D721Med (cell line): Measurements from ENCODE around the gene TIAM2.

Experiments used
- DNase-seq: peaks from one replicate; pipeline ENCODE4 v3.0.0; 2011; ENCODE audit warnings: low spot score; ENCODE audit not compliant: insufficient read length
- FAIRE-seq: peaks from 2 replicates; lab custom pipeline; 2011; peaks lifted over from hg19 to GRCh38; lab: Jason Lieb, UNC
- TF ChIP-seq, protein P1 (sequence below): IDR thresholded peaks from 2 replicates; pipeline ENCODE4 v1.5.1; 2012; ENCODE audit warnings: mild to moderate bottlenecking, control low read depth; ENCODE audit not compliant: insufficient read depth; ENCODE audit errors: missing control alignments

TIAM2 gene

DNA sequence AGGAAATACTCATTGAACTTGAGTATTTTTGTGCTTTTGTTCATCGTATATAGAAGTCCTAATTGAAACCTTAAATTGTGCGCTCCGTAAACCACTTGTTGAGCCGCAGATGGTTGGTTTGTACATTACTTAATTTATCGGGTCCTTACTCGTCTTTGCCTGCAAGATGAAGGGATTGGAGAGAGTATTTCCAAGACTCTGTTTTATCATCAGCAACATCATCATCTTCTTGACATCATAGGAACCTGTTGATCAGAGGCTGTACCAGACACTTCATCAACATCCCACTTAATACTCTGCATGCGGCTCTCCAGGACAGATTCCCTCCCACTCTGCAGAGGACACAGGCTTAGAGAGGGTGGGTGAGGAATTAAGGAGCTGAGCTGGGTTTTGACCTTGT, 28.6 kb downstream of the TIAM2 start:
- FAIRE-seq: no peak
- DNase-seq: no peak
- TF ChIP-seq, protein P1, sequence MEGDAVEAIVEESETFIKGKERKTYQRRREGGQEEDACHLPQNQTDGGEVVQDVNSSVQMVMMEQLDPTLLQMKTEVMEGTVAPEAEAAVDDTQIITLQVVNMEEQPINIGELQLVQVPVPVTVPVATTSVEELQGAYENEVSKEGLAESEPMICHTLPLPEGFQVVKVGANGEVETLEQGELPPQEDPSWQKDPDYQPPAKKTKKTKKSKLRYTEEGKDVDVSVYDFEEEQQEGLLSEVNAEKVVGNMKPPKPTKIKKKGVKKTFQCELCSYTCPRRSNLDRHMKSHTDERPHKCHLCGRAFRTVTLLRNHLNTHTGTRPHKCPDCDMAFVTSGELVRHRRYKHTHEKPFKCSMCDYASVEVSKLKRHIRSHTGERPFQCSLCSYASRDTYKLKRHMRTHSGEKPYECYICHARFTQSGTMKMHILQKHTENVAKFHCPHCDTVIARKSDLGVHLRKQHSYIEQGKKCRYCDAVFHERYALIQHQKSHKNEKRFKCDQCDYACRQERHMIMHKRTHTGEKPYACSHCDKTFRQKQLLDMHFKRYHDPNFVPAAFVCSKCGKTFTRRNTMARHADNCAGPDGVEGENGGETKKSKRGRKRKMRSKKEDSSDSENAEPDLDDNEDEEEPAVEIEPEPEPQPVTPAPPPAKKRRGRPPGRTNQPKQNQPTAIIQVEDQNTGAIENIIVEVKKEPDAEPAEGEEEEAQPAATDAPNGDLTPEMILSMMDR: no peak

DNA sequence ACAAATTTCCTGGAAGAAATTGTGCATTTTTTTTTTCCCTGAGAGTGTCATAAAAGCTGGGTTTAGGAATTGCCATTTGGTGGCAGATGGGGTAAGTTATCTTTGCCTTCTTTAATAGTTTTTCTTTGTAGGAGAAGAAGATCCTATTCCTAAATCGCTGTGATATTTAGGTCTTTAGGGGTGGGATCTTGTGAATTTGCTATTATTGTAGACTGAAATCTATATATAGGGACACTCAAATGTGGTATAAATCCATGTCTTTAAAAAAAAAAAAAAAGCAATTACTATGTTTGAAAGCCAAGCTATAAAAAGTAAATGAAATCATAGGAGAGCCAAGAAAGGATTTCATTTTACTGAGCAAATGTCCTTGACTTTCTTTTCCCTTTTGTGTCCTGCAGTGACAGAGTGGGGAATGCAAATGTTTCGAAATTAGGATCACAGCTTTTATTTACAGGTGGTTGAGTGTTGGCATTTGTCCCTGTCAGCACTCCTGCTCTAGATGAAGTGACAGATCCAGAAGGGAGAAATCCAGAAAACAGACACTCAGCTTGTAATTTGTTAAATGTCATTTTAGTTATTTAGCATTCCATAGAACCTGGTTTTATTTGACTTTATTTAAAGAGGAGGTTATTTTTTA, 29.4 kb downstream of the TIAM2 start:
- TF ChIP-seq, protein P1: no peak
- FAIRE-seq (peak; percentile 61), DNase-seq (no peak)

DNA sequence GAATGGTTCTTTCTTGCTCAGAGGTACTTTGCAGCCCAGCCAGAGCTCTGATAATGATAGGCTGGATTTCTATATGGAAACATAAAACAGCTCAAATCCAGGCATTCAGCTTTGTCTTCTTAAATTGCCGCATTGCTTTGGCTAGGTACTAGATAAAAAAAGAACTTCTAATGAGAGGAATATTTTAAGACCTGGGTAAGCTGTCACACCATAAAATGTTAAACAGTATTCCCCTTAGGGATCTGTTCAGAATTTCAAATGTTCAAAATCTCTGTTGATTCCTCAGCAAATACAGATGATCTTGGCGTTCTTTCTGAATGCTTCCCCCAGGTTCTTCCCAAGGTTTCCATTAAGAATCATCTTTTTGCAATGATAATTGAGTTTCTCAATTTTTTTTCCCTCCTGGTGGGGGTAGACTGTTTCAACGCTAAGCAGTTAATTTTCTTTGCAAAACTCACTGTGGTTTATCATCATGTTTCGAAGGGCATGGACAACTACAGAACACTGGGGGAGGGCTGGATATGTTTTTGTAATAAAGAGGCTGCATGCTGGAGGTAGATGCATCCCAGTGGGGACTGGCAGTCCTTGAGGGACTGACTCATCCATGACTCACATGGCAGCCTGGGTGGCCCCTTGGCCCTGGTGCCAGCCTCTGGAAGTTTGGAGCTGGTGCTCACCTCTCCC, 31.0 kb downstream of the TIAM2 start:
- DNase-seq (no peak), FAIRE-seq (no peak)
- TF ChIP-seq, protein P1: no peak

DNA sequence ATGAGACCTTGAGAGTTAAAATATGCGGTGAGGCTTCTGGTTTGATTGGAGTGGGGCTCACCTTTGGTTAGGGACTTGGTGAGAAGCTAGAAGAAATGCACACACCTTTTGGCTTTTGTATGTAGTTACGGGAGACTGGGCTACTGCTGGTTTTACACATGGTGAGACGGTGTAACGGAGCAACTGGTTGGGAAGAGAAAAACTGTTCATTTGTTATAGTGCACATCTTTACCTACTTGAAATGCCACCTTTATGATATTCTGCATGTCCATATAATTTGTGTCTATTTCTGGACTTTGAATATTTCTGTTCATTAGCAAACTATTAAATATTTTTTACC, 31.6 kb downstream of the TIAM2 start:
- TF ChIP-seq, protein P1: no peak
- FAIRE-seq: no peak
- DNase-seq: no peak

DNA sequence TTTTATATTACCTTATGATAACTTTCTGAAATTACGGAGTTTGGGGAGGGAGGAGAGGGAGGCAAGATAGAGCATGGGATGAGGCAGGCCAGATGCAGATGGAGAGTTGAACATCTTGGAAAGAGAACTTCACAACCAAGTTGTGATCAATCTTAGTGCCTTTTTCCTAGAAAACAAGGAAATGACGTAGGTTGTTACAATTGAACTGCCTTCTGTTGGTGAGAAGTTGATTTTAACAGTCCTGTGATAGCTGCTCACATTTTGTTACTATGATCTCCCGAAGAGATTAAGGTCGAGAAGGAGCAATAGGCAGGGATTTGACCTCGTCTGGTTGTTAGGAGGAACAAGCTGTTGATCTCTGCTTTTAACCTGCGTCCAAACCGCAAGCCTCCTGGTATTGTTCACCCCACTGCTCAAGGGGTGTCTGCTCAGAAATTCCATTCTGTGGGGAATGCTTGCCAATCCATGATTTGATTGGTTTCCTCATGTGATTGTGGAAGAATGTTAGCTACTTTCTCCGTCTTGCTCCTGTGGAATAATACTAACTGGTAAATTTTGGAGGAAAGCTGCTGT, 35.1 kb downstream of the TIAM2 start:
- FAIRE-seq: peak; percentile 60
- no peak for DNase-seq
- TF ChIP-seq, protein P1: no peak

DNA sequence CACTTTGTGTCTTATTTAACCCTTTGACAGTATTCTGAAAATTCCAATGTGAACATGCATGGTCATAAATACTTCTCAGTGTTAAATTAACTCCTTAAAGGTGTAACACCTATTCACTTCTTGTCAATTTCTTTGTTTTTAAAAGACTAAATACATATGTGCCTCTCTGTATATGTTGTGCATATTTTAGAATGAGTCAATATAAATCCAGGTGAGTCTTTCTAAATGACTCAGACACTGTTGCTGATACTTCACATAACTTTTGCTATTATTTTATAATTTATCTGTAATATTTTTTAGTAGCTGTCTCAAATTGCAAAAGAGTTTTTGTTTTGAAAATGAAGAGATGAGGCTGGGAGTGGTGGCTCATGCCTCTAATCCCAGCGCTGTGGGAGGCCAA, 36.0 kb downstream of the TIAM2 start:
- DNase-seq (no peak), FAIRE-seq (no peak)
- TF ChIP-seq, protein P1: no peak
